ENCODE measurements around the gene PTPRU.
"Not testable (repeated sequence)": the region's sequence is repeated elsewhere in the genome, so short reads cannot be mapped to it uniquely, and the experiment has no call there.

PTPRU gene

GRCh38 chr1:29233693-29234092 lies 2.6 kb upstream of the PTPRU start:
- CTCF ChIA-PET = interaction anchor here (0.7 kb wide), 1 partner anchor 1130 kb away, joined by 3 read pairs; no protein-coding TSS in a partner anchor

GRCh38 chr1:29234471-29234870 lies 1.9 kb upstream of the PTPRU start:
- no peak for DNase-seq (ENCODE audit: extremely low spot score)
- ChIA-PET CTCF (no interaction called here), POLR2A (no interaction called here)
- TF ChIP-seq PKNOX1 (IDR thresholded peaks at IDR 0.05) = no peak

More at GRCh38 chr1:29233693-29234092, 2.6 kb upstream of the PTPRU start:
- DNase-seq (ENCODE audit: extremely low spot score) = no peak
- POLR2A ChIA-PET = no interaction called here
- TF ChIP-seq L3MBTL2 (conservative IDR thresholded peaks at IDR 0.05) = no peak
- no peak for TF ChIP-seq ARNT (IDR thresholded peaks at IDR 0.05)
- TF ChIP-seq FOXM1 (IDR thresholded peaks at IDR 0.05; ENCODE audit: borderline replicate concordance) = no peak
- no peak for TF ChIP-seq SUZ12 (IDR thresholded peaks at IDR 0.05)
- TF ChIP-seq PKNOX1 (IDR thresholded peaks at IDR 0.05) = no peak
- no peak for TF ChIP-seq BHLHE40 (IDR thresholded peaks at IDR 0.05; ENCODE audit: borderline replicate concordance)
- no peak for TF ChIP-seq ELF4 (IDR thresholded peaks at IDR 0.05)
- TF ChIP-seq LEF1 (IDR thresholded peaks at IDR 0.05; ENCODE audit: borderline replicate concordance) = no peak
- no peak for TF ChIP-seq SP1 (IDR thresholded peaks at IDR 0.05)
- no peak for TF ChIP-seq HDGF (IDR thresholded peaks at IDR 0.05; ENCODE audit: borderline replicate concordance)
- TF ChIP-seq TARDBP (IDR thresholded peaks at IDR 0.05) = no peak

GRCh38 chr1:29234881-29235280 lies 1.4 kb upstream of the PTPRU start:
- CTCF ChIA-PET; POLR2A ChIA-PET; DNase-seq (ENCODE audit: extremely low spot score): not testable (repeated sequence)

- DNase-seq (ENCODE audit: extremely low spot score) = no peak
- TF ChIP-seq L3MBTL2 (conservative IDR thresholded peaks at IDR 0.05) = peak; percentile 37; the same call in 1 of the 2 replicates
- TF ChIP-seq FOXK2 (IDR thresholded peaks at IDR 0.05) = no peak
- no peak for TF ChIP-seq PKNOX1 (IDR thresholded peaks at IDR 0.05)
- ChIA-PET CTCF (interaction anchor here (0.6 kb wide), 2 partner anchors 162 to 205 kb away, joined by 3 to 5 read pairs; no protein-coding TSS in a partner anchor), POLR2A (no interaction called here)
These were observed 398 bp downstream of the PTPRU start for GRCh38 chr1:29236712-29237128.

- peak; percentile 65 for DNase-seq (ENCODE audit: extremely low spot score)
- CTCF ChIA-PET = interaction anchor here (0.6 kb wide), 2 partner anchors 162 to 205 kb away, joined by 3 to 5 read pairs; no protein-coding TSS in a partner anchor
- TF ChIP-seq NFRKB (IDR thresholded peaks at IDR 0.05) (no peak), PKNOX1 (IDR thresholded peaks at IDR 0.05) (no peak), ARNT (IDR thresholded peaks at IDR 0.05) (no peak), FOXA1 (IDR thresholded peaks at IDR 0.05) (no peak), HDGF (IDR thresholded peaks at IDR 0.05; ENCODE audit: borderline replicate concordance) (no peak), TARDBP (IDR thresholded peaks at IDR 0.05) (peak; percentile 98), SUZ12 (IDR thresholded peaks at IDR 0.05) (no peak), ZNF384 (IDR thresholded peaks at IDR 0.05) (no peak), LEF1 (IDR thresholded peaks at IDR 0.05; ENCODE audit: borderline replicate concordance) (no peak; the same call in 1 of the 2 replicates), L3MBTL2 (conservative IDR thresholded peaks at IDR 0.05) (peak; percentile 29; the same call in 1 of the 2 replicates), CTBP1 (IDR thresholded peaks at IDR 0.05; ENCODE audit: borderline replicate concordance) (peak; percentile 48; the same call in 1 of the 2 replicates), BHLHE40 (IDR thresholded peaks at IDR 0.05; ENCODE audit: borderline replicate concordance) (no peak), FOXM1 (IDR thresholded peaks at IDR 0.05; ENCODE audit: borderline replicate concordance) (no peak), SP1 (IDR thresholded peaks at IDR 0.05) (no peak), FOXK2 (IDR thresholded peaks at IDR 0.05) (no peak), ELF4 (IDR thresholded peaks at IDR 0.05) (no peak)
- POLR2A ChIA-PET = no interaction called here
These were observed 953 bp downstream of the PTPRU start for GRCh38 chr1:29237129-29237821.

GRCh38 chr1:29237852-29238619 lies 1.7 kb downstream of the PTPRU start:
- DNase-seq (ENCODE audit: extremely low spot score) = peak; percentile 53
- ChIA-PET POLR2A (no interaction called here), CTCF (no interaction called here)
- TF ChIP-seq NFRKB (IDR thresholded peaks at IDR 0.05) = no peak
- TF ChIP-seq L3MBTL2 (conservative IDR thresholded peaks at IDR 0.05) = peak; percentile 54; the same call in 1 of the 2 replicates

Measured in HEK293T (cell line).